Fibroblast of mammary gland (primary cell): ENCODE data around the gene ZDHHC4.

ENCODE experiments used
- DNase-seq: peaks from one replicate; pipeline ENCODE4 v3.0.0-alpha.2; 2010; ENCODE audit warnings: low read depth
- H3K4me3 ChIP-seq: 2 replicates; pipeline ENCODE4 v1.5.1; 2011; ENCODE audit warnings: low read depth, mild to moderate bottlenecking, low read length, moderate library complexity; ENCODE audit not compliant: control insufficient read depth
- CTCF ChIP-seq: conservative IDR thresholded peaks from 2 replicates; pipeline ENCODE4 v1.5.1; 2011; ENCODE audit warnings: low read depth, low read length, inconsistent platforms; ENCODE audit not compliant: control insufficient read depth, insufficient read depth

The ZDHHC4 gene

GRCh38 chr7:6533893-6534495, 43.3 kb upstream of the ZDHHC4 start:
- H3K4me3 ChIP-seq = no peak overlapping the region
- DNase-seq = no peak
- no peak for TF ChIP-seq CTCF

DNA sequence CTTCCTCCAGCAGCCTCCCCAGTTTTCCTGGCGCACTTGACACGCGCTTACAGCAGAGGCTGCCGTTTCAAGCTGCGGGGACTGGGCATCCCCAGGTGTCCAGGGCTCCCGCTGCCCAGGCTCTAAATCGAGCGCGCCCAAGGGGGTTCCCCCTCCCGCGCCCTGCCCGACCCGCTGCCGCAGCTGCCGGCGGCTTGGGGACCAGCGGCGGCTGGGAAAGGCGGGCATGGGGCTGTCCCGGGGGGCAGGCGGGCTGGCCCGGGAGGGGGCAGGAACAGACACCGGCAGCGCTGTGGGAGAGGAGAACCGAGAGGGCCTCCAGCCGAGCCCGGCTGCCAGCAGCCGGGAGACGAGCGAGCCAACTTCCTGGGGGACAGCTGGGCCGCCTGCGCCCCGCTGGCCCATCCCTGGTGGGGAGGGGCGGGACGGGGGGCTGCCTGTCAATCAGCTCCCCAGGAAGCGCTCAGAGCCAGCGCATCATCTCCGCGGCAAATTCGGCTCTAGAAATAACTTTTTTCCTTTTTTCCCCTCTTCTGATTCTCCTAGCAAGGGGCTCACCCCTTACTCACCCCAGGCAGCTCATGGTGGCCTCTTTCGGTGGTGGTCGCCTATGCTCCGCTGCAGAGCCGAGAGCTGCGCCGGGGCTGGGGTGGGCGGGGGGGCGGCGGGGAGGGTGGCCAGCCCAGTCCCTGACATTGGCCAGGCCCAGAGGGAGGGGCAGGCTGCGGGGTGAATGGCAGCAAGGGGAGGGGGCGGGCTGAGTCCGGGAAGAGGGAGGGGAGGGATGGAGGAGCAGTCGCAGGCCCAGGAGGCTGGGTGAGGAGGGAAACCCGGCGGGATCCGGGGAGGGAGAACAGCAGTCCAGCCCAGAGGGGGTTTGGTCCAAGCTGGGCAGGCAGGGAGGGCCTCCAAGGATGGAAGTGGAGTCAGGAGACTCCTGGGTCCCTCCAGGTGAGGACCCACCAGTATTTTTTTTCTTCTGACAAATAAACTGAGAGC, 40.7 kb upstream of the ZDHHC4 start:
- no peak for TF ChIP-seq CTCF

DNA sequence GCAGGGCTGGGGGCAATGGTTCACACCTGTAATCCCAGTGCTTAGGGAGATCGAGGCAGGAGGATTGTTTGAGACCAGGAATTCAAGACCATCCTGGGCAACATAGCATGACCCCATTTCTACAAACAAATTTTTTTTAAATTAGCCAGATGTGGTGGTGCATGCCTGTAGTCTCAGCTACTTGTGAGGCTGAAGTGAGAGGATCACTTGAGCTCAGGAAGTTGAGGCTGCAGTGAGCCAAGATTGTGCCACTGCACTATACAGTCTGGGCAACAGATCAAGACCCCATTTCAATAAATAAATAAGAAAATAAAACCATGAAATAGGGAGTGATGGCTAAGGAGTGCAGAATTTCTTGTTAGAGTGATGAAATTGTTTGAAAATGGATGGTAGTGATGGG, 34.9 kb upstream of the ZDHHC4 start:
- DNase-seq = no peak
- H3K4me3 ChIP-seq = no peak overlapping the region
- TF ChIP-seq CTCF = no peak

More for the DNA sequence above, 40.7 kb upstream of the ZDHHC4 start:
- DNase-seq = no peak
- no peak overlapping the region for H3K4me3 ChIP-seq

DNA sequence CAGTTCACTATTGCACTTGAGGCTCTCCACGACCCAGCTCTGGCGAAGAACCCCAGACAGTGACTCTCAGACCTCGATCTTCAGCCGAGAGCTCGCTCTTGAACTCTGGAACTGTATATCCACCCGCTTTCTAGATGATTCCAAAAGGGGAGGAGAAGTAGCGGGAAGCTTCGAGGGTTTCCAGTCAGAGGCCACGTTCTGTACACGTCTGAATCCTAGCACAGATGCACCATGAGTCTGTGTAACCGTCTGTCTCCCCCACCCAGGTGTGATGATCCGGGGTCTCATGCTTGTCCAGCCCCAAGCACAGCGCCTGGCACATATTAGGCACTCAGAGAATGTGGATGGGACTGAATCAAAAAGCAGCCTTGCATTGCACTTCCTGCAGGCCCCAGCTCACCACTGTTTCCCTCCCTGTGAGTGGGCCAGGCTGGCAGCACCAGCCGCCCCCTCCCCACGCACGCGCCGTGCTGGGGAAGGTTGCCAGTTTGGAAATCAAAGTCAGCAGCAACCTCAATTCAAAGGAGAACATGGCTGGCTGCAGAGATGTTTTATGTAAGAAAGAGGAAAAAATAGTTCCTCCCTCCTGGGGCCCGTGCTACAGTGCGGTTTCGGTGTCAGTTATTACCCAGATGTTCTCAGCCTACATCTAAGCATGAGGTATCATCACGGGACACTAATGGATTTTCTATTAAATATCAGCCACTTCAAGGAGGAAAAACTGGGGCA, 31.7 kb upstream of the ZDHHC4 start:
- H3K4me3 ChIP-seq = no peak overlapping the region
- no peak for TF ChIP-seq CTCF

GRCh38 chr7:6546498-6547251, 30.6 kb upstream of the ZDHHC4 start:
- DNase-seq = no peak
- no peak for TF ChIP-seq CTCF

More for the DNA sequence above, 31.7 kb upstream of the ZDHHC4 start:
- no peak for DNase-seq

DNA sequence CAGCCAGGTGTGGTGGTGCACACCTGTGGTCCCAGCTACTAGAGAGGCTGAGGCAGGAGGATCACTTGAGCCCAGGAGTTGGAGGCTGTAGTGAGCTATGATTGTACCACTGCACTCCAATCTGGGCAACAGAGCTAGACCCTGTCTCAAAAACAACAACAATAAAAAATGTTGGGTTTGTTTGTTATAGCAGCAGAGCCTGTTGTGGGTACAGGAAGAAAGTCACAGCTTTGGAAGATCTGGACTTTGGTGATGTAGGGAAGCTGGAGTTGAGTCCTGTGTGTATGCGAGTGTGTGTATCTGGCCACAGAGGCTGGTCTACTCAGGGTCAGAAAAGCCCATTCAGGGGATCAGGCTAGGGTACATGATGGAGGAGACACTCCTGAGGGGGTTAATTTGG, 29.9 kb upstream of the ZDHHC4 start:
- no peak for TF ChIP-seq CTCF
- no peak for DNase-seq
- H3K4me3 ChIP-seq = no peak overlapping the region

More at GRCh38 chr7:6546498-6547251, 30.6 kb upstream of the ZDHHC4 start:
- H3K4me3 ChIP-seq = no peak overlapping the region
